Activated naive CD4-positive, alpha-beta T cell treated with anti-CD3 and anti-CD28 coated beads, Interleukin-2, amount 50 U/mL, for 24 hours (primary cell): Measurements from ENCODE around the gene COMMD7.
"Not testable (repeated sequence)": the region's sequence is repeated elsewhere in the genome, so short reads cannot be mapped to it uniquely, and the experiment has no call there.

ENCODE experiments used
- H3K27ac Mint-ChIP-seq: one replicate; pipeline ENCODE4 v1.8.0; 2021; ENCODE audit warnings: mild to moderate bottlenecking, mixed read lengths
- H3K27me3 Mint-ChIP-seq: one replicate; pipeline ENCODE4 v1.8.0; 2021; ENCODE audit warnings: mixed read lengths
- H3K36me3 Mint-ChIP-seq: one replicate; pipeline ENCODE4 v1.8.0; 2021; ENCODE audit warnings: mixed read lengths
- H3K4me1 Mint-ChIP-seq: one replicate; pipeline ENCODE4 v1.8.0; 2021; ENCODE audit warnings: mixed read lengths
- H3K4me3 Mint-ChIP-seq: one replicate; pipeline ENCODE4 v1.8.0; 2021; ENCODE audit warnings: mild to moderate bottlenecking, mixed read lengths
- H3K9me3 Mint-ChIP-seq: one replicate; pipeline ENCODE4 v1.8.0; 2021; ENCODE audit warnings: mixed read lengths

Gene COMMD7

GRCh38 chr20:32775336-32775991 is 32.2 kb upstream of the COMMD7 start:
- Mint-ChIP-seq H3K9me3 (no peaks in the 10 kb centered on the region), H3K4me3 (no peak overlapping the region), H3K27ac (no peak overlapping the region)

GRCh38 chr20:32773855-32774254 is 30.6 kb upstream of the COMMD7 start:
- H3K36me3 Mint-ChIP-seq: no peaks in the 10 kb centered on the region
- H3K4me3 Mint-ChIP-seq: no peak overlapping the region
- no peaks in the 10 kb centered on the region for H3K9me3 Mint-ChIP-seq
- peak overlapping the region; percentile 41 for H3K27ac Mint-ChIP-seq
- peaks cover 42% of the 10 kb centered on the region for H3K4me1 Mint-ChIP-seq
- no peaks in the 10 kb centered on the region for H3K27me3 Mint-ChIP-seq

More at GRCh38 chr20:32775336-32775991, 32.2 kb upstream of the COMMD7 start:
- Mint-ChIP-seq H3K27me3 (no peaks in the 10 kb centered on the region), H3K4me1 (peaks cover 42% of the 10 kb centered on the region), H3K36me3 (no peaks in the 10 kb centered on the region)

- Mint-ChIP-seq H3K4me3 (no peak overlapping the region), H3K36me3 (no peaks in the 10 kb centered on the region), H3K27me3 (no peaks in the 10 kb centered on the region)
These were observed 30.0 kb upstream of the COMMD7 start for GRCh38 chr20:32773223-32773622.

GRCh38 chr20:32772046-32772445 is 28.8 kb upstream of the COMMD7 start:
- peak overlapping the region; percentile 79 for H3K27ac Mint-ChIP-seq

More at GRCh38 chr20:32773223-32773622, 30.0 kb upstream of the COMMD7 start:
- no peak overlapping the region for H3K27ac Mint-ChIP-seq
- H3K9me3 Mint-ChIP-seq: no peaks in the 10 kb centered on the region
- H3K4me1 Mint-ChIP-seq: peaks cover 37% of the 10 kb centered on the region

GRCh38 chr20:32767418-32768198 is 24.3 kb upstream of the COMMD7 start:
- Mint-ChIP-seq H3K27me3 (no peaks in the 10 kb centered on the region), H3K36me3 (no peaks in the 10 kb centered on the region), H3K27ac (no peak overlapping the region), H3K4me3 (no peak overlapping the region), H3K4me1 (peaks cover 24% of the 10 kb centered on the region), H3K9me3 (no peaks in the 10 kb centered on the region)

More at GRCh38 chr20:32772046-32772445, 28.8 kb upstream of the COMMD7 start:
- H3K27me3 Mint-ChIP-seq: no peaks in the 10 kb centered on the region
- no peaks in the 10 kb centered on the region for H3K9me3 Mint-ChIP-seq
- H3K4me1 Mint-ChIP-seq: peaks cover 36% of the 10 kb centered on the region
- H3K36me3 Mint-ChIP-seq: no peaks in the 10 kb centered on the region
- peak overlapping the region; percentile 23 for H3K4me3 Mint-ChIP-seq

- H3K27ac Mint-ChIP-seq, H3K9me3 Mint-ChIP-seq, H3K27me3 Mint-ChIP-seq, H3K4me3 Mint-ChIP-seq, H3K36me3 Mint-ChIP-seq: not testable (repeated sequence)
- peaks cover 11% of the 10 kb centered on the region for H3K4me1 Mint-ChIP-seq
These were observed 22.1 kb upstream of the COMMD7 start for GRCh38 chr20:32765230-32765875.

GRCh38 chr20:32764005-32764960 is 21.0 kb upstream of the COMMD7 start:
- Mint-ChIP-seq H3K4me3 (peak overlapping the region; percentile 46), H3K27ac (peak overlapping the region; percentile 30), H3K36me3 (no peaks in the 10 kb centered on the region), H3K27me3 (no peaks in the 10 kb centered on the region), H3K4me1 (peaks cover 11% of the 10 kb centered on the region), H3K9me3 (no peaks in the 10 kb centered on the region)

- no peaks in the 10 kb centered on the region for H3K9me3 Mint-ChIP-seq
- peak overlapping the region; percentile 8 for H3K27ac Mint-ChIP-seq
- H3K4me3 Mint-ChIP-seq: peak overlapping the region; percentile 86
- no peaks in the 10 kb centered on the region for H3K27me3 Mint-ChIP-seq
- H3K4me1 Mint-ChIP-seq: peaks cover 11% of the 10 kb centered on the region
- no peaks in the 10 kb centered on the region for H3K36me3 Mint-ChIP-seq
These were observed 20.1 kb upstream of the COMMD7 start for GRCh38 chr20:32763202-32764004.

GRCh38 chr20:32762754-32763201 is 19.5 kb upstream of the COMMD7 start:
- Mint-ChIP-seq H3K9me3 (no peaks in the 10 kb centered on the region), H3K27me3 (no peaks in the 10 kb centered on the region), H3K4me3 (peak overlapping the region; percentile 86), H3K36me3 (no peaks in the 10 kb centered on the region), H3K27ac (no peak overlapping the region), H3K4me1 (peaks cover 11% of the 10 kb centered on the region)

- H3K9me3 Mint-ChIP-seq: no peaks in the 10 kb centered on the region
- no peaks in the 10 kb centered on the region for H3K36me3 Mint-ChIP-seq
- no peaks in the 10 kb centered on the region for H3K27me3 Mint-ChIP-seq
- H3K4me1 Mint-ChIP-seq: peaks cover 11% of the 10 kb centered on the region
- H3K4me3 Mint-ChIP-seq: peak within 1 kb of the TSS; percentile 88
- H3K27ac Mint-ChIP-seq: no peak within 1 kb of the TSS
These were observed 18.8 kb upstream of the COMMD7 start, which contains the start of gene DNMT3B for GRCh38 chr20:32761831-32762753. Gene DNMT3B (plus strand): TSS chr20:32762385. CDS start chr20:32780324, 17,939 bp downstream.

- H3K4me1 Mint-ChIP-seq: peaks cover 11% of the 10 kb centered on the region
- no peaks in the 10 kb centered on the region for H3K27me3 Mint-ChIP-seq
- H3K9me3 Mint-ChIP-seq: no peaks in the 10 kb centered on the region
- H3K36me3 Mint-ChIP-seq: no peaks in the 10 kb centered on the region
- H3K27ac Mint-ChIP-seq: no peak overlapping the region
- peak overlapping the region; percentile 88 for H3K4me3 Mint-ChIP-seq
These were observed 18.2 kb upstream of the COMMD7 start for GRCh38 chr20:32761417-32761830.

GRCh38 chr20:32756156-32756555 is 12.9 kb upstream of the COMMD7 start:
- H3K36me3 Mint-ChIP-seq: no peaks in the 10 kb centered on the region
- no peaks in the 10 kb centered on the region for H3K9me3 Mint-ChIP-seq
- no peaks in the 10 kb centered on the region for H3K27me3 Mint-ChIP-seq
- H3K4me3 Mint-ChIP-seq: no peak overlapping the region
- H3K4me1 Mint-ChIP-seq: peaks cover 1% of the 10 kb centered on the region
- H3K27ac Mint-ChIP-seq: peak overlapping the region; percentile 23

- H3K27me3 Mint-ChIP-seq: no peaks in the 10 kb centered on the region
- no peak overlapping the region for H3K27ac Mint-ChIP-seq
These were observed 10.5 kb upstream of the COMMD7 start for GRCh38 chr20:32753731-32754130.

More at GRCh38 chr20:32753731-32754130, 10.5 kb upstream of the COMMD7 start:
- H3K9me3 Mint-ChIP-seq: no peaks in the 10 kb centered on the region
- no peak overlapping the region for H3K4me3 Mint-ChIP-seq
- no peaks in the 10 kb centered on the region for H3K4me1 Mint-ChIP-seq
- no peaks in the 10 kb centered on the region for H3K36me3 Mint-ChIP-seq
